GM19240 (cell line): Measurements from ENCODE around the gene LGALS8.

ENCODE experiments used
- DNase-seq: peaks from one replicate; pipeline ENCODE4 v3.0.0; 2011; ENCODE audit warnings: low spot score; ENCODE audit not compliant: insufficient read length

The LGALS8 gene

GRCh38 chr1:236589531-236589930 lies 65.7 kb downstream of the LGALS8 start:
- no peak for DNase-seq

GRCh38 chr1:236590553-236591150 lies 66.9 kb downstream of the LGALS8 start:
- DNase-seq, result no peak

- DNase-seq, result no peak
These were observed 78.4 kb downstream of the LGALS8 start for GRCh38 chr1:236602171-236602570.
